KBM-7 (cell line): Measurements from ENCODE around the gene GGCT.
"Not testable (repeated sequence)": the region's sequence is repeated elsewhere in the genome, so short reads cannot be mapped to it uniquely, and the experiment has no call there.

Experiments
- DNase-seq: peaks from one replicate; pipeline ENCODE4 v3.0.0-alpha.2; 2015
- in situ Hi-C: fragments of 300-500 bp; cut with MboI; formaldehyde crosslinking; loops from 2 replicates; pipeline ENCODE4 v1.14.3; 2020; ENCODE audit warnings: low sequenced_read_pairs, low pct_unique_long_range_greater_than_20kb, mixed read lengths

Gene GGCT

GRCh38 chr7:30521532-30521931 is 16.9 kb upstream of the GGCT start:
- in situ Hi-C loops, result no loop called here
- no peak for DNase-seq

- DNase-seq, result no peak
- in situ Hi-C loops, result no loop called here
Measured at GRCh38 chr7:30519122-30519521, 14.5 kb upstream of the GGCT start.

- in situ Hi-C loops, result no loop called here
- no peak for DNase-seq
Measured at GRCh38 chr7:30515761-30516160, 11.1 kb upstream of the GGCT start.

GRCh38 chr7:30514776-30515175 is 10.1 kb upstream of the GGCT start:
- DNase-seq, result no peak
- in situ Hi-C loops, result no loop called here

GRCh38 chr7:30514177-30514576 is 9.5 kb upstream of the GGCT start:
- in situ Hi-C loops, result no loop called here
- no peak for DNase-seq

- DNase-seq, result no peak
- in situ Hi-C loops, result no loop called here
Measured at GRCh38 chr7:30513762-30514161, 9.1 kb upstream of the GGCT start.

GRCh38 chr7:30511973-30512662 is 7.5 kb upstream of the GGCT start:
- in situ Hi-C loops, result no loop called here
- no peak for DNase-seq

GRCh38 chr7:30511494-30511893 is 6.9 kb upstream of the GGCT start:
- in situ Hi-C loops, result no loop called here
- no peak for DNase-seq

- in situ Hi-C loops, result no loop called here
- peak; percentile 39 for DNase-seq
Measured at GRCh38 chr7:30510124-30511075, 5.8 kb upstream of the GGCT start.

GRCh38 chr7:30509171-30509857 is 4.7 kb upstream of the GGCT start:
- in situ Hi-C loops, DNase-seq: not testable (repeated sequence)

GRCh38 chr7:30507346-30507900 is 2.8 kb upstream of the GGCT start:
- DNase-seq, in situ Hi-C loops: not testable (repeated sequence)

- no peak for DNase-seq
- in situ Hi-C loops, result no loop called here
Measured at GRCh38 chr7:30505174-30505697, 607 bp upstream of the GGCT start.

- DNase-seq, result no peak
- in situ Hi-C loops, result no loop called here
Measured at GRCh38 chr7:30503274-30504212, 1.1 kb downstream of the GGCT start.

GRCh38 chr7:30502470-30503251 is 2.0 kb downstream of the GGCT start:
- peak; percentile 56 for DNase-seq
- in situ Hi-C loops, result no loop called here

GRCh38 chr7:30501264-30501663 is 3.4 kb downstream of the GGCT start:
- DNase-seq, result no peak

GRCh38 chr7:30493228-30493627 is 11.4 kb downstream of the GGCT start:
- DNase-seq, result no peak
- in situ Hi-C loops, result no loop called here

More at GRCh38 chr7:30501264-30501663, 3.4 kb downstream of the GGCT start:
- in situ Hi-C loops, result no loop called here

GRCh38 chr7:30491417-30491816 is 13.2 kb downstream of the GGCT start:
- DNase-seq, result no peak
- in situ Hi-C loops, result no loop called here

- in situ Hi-C loops, result no loop called here
- no peak for DNase-seq
Measured at GRCh38 chr7:30487371-30487770, 17.3 kb downstream of the GGCT start.
